SK-N-SH (cell line): ENCODE measurements around the gene FKBP4. TPM values are rescaled to one million over a fixed set of nuclear protein-coding genes. Genes with fewer than 3 reads are reported as not detected.
"Not testable (repeated sequence)": the region's sequence is repeated elsewhere in the genome, so short reads cannot be mapped to it uniquely, and the experiment has no call there.

Experiments
- CTCF ChIA-PET: fragments of 300-600, 350-600 bp; formaldehyde crosslinking; extraction: SDS; loops from one replicate; lab custom pipeline; 2021; lab: Yijun Ruan, JAX
- POLR2A ChIA-PET: fragments of 350-600 bp; sonication (Branson Sonifier 250); formaldehyde crosslinking; extraction: SDS; loops from one replicate; lab custom pipeline; 2020; ENCODE audit warnings: antibody characterized with exemption, inconsistent platforms; lab: Yijun Ruan, JAX
- DNase-seq: peaks from one replicate; pipeline ENCODE4 v3.0.0; 2012
- H2AFZ ChIP-seq: fragments of 200-600 bp; sonication (generic); 2 replicates; pipeline ENCODE4 v1.8.1; 2016; ENCODE audit warnings: antibody characterized with exemption, mild to moderate bottlenecking, low read depth
- H3F3A ChIP-seq: fragments of 200-600 bp; sonication (generic); replicated peaks from 2 replicates; pipeline ENCODE3; 2016; ENCODE audit warnings: antibody characterized with exemption, mild to moderate bottlenecking; ENCODE audit not compliant: insufficient read depth
- H3K27ac ChIP-seq, 2 experiments: fragments of 200-500 bp in 1 of 2; fragments of 200-600 bp in 1 of 2; sonication (Bioruptor generic) in 1 of 2; sonication (generic), shearing (Covaris generic) in 1 of 2; 2 replicates each; pipeline versions ENCODE4 v1.5.1 to v1.6.1; 2014 to 2016; ENCODE audit warnings: low read depth in 2 of 2, inconsistent platforms in 1 of 2, low read length in 1 of 2, mild to moderate bottlenecking in 1 of 2, mixed read lengths in 1 of 2
- H3K27me3 ChIP-seq: fragments of 200-600 bp; sonication (generic), shearing (Covaris generic); 2 replicates; pipeline ENCODE4 v1.6.1; 2016; ENCODE audit warnings: mixed run types; ENCODE audit not compliant: insufficient read depth
- H3K36me3 ChIP-seq, 2 experiments: fragments of 200-500 bp in 1 of 2; fragments of 200-600 bp in 1 of 2; sonication (Bioruptor generic) in 1 of 2; sonication (generic) in 1 of 2; replicated peaks in 1 of 2; 2 replicates each; pipeline versions ENCODE3 to v1.5.1; 2014 to 2016; ENCODE audit warnings: low read length in 1 of 2, mild to moderate bottlenecking in 1 of 2; ENCODE audit not compliant: insufficient read depth in 2 of 2, control insufficient read depth in 1 of 2
- H3K4me1 ChIP-seq, 2 experiments: fragments of 200-500 bp in 1 of 2; fragments of 200-600 bp in 1 of 2; sonication (Bioruptor generic) in 1 of 2; sonication (generic), shearing (Covaris generic) in 1 of 2; 2 replicates each; pipeline versions ENCODE4 v1.5.1 to v1.6.1; 2014 to 2016; ENCODE audit warnings: low read depth in 1 of 2, low read length in 1 of 2, mixed run types in 1 of 2; ENCODE audit not compliant: insufficient read depth in 2 of 2, control insufficient read depth in 1 of 2
- H3K4me2 ChIP-seq: fragments of 200-600 bp; sonication (generic), shearing (Covaris generic); 2 replicates; pipeline ENCODE4 v1.6.1; 2017; ENCODE audit warnings: mixed run types
- H3K4me3 ChIP-seq, 2 experiments: fragments of 200-500 bp in 1 of 2; fragments of 200-600 bp in 1 of 2; sonication (Bioruptor generic) in 1 of 2; sonication (generic), shearing (Covaris generic) in 1 of 2; 2 replicates each; pipeline versions ENCODE4 v1.5.1 to v1.8.1; 2014 to 2016; ENCODE audit warnings: low read depth in 2 of 2, inconsistent platforms in 1 of 2, low read length in 1 of 2, mild to moderate bottlenecking in 1 of 2, mixed read lengths in 1 of 2, moderate library complexity in 1 of 2
- H3K79me2 ChIP-seq: fragments of 200-600 bp; sonication (generic); 2 replicates; pipeline ENCODE4 v1.8.1; 2017; ENCODE audit warnings: mild to moderate bottlenecking; ENCODE audit not compliant: insufficient read depth
- H3K9ac ChIP-seq: fragments of 200-600 bp; sonication (generic); 2 replicates; pipeline ENCODE4 v1.6.1; 2017; ENCODE audit warnings: mixed run types
- H3K9me2 ChIP-seq: fragments of 200-600 bp; sonication (generic); 2 replicates; pipeline ENCODE4 v1.6.1; 2017; ENCODE audit warnings: mixed run types
- H3K9me3 ChIP-seq: fragments of 200-600 bp; sonication (generic); 2 replicates; pipeline ENCODE4 v1.6.1; 2017; ENCODE audit warnings: mixed run types, mild to moderate bottlenecking, moderate library complexity
- H4K20me1 ChIP-seq: fragments of 200-600 bp; sonication (generic); 2 replicates; pipeline ENCODE4 v1.6.1; 2017; ENCODE audit warnings: mild to moderate bottlenecking, mixed run types; ENCODE audit not compliant: insufficient read depth
- ELF1 ChIP-seq: IDR thresholded peaks from 2 replicates; pipeline ENCODE4 v1.4.0; 2012
- EP300 ChIP-seq, 2 experiments: IDR thresholded peaks; 2 replicates each; pipeline versions ENCODE4 v1.4.0 to v1.6.1; 2012; ENCODE audit warnings: borderline replicate concordance in 1 of 2, low read depth in 1 of 2, low read length in 1 of 2
- EZH2phosphoT487 ChIP-seq: fragments of 200-600 bp; sonication (generic); IDR thresholded peaks from 2 replicates; pipeline ENCODE4 v1.6.1; 2017; ENCODE audit warnings: low read depth, mixed run types, mild to moderate bottlenecking, antibody characterized with exemption, moderate library complexity, borderline replicate concordance
- FOXM1 ChIP-seq: IDR thresholded peaks from 2 replicates; pipeline ENCODE4 v1.4.0; 2012; ENCODE audit warnings: low read depth, mild to moderate bottlenecking
- GABPA ChIP-seq: IDR thresholded peaks from 2 replicates; pipeline ENCODE4 v1.4.0; 2012; ENCODE audit warnings: low read depth, mild to moderate bottlenecking
- JUND ChIP-seq: IDR thresholded peaks from 2 replicates; pipeline ENCODE4 v1.4.0; 2012
- NRF1 ChIP-seq: IDR thresholded peaks from 2 replicates; pipeline ENCODE4 v1.6.1; 2012; ENCODE audit warnings: low read depth, mild to moderate bottlenecking, low read length
- RAD21 ChIP-seq: IDR thresholded peaks from 2 replicates; pipeline ENCODE4 v1.6.1; 2012; ENCODE audit warnings: mild to moderate bottlenecking, low read length
- SIN3A ChIP-seq: IDR thresholded peaks from 2 replicates; pipeline ENCODE4 v1.6.1; 2012; ENCODE audit warnings: low read depth, mild to moderate bottlenecking, low read length, moderate library complexity, borderline replicate concordance
- TAF1 ChIP-seq: IDR thresholded peaks from 2 replicates; pipeline ENCODE4 v1.6.1; 2012; ENCODE audit warnings: low read depth, mild to moderate bottlenecking, low read length, moderate library complexity, borderline replicate concordance
- TEAD4 ChIP-seq: IDR thresholded peaks from 2 replicates; pipeline ENCODE4 v1.4.0; 2012; ENCODE audit warnings: mild to moderate bottlenecking, borderline replicate concordance; ENCODE audit not compliant: insufficient read depth
- ZBTB33 ChIP-seq: IDR thresholded peaks from 2 replicates; pipeline ENCODE4 v1.4.0; 2012; ENCODE audit warnings: low read depth, borderline replicate concordance
- WGBS: methylation state at CpG from one replicate; pipeline ENCODE4 v1.1.6; 2017; ENCODE audit warnings: low lambda C conversion rate; 5-methylcytosine and 5-hydroxymethylcytosine counted together
- polyA plus RNA-seq, 3 experiments: library from polyadenylated mRNA; depleted of rRNA; stranded (reverse); fragments of >200 nt; gene quantifications; 2 replicates each; pipeline ENCODE4 v1.2.3, GENCODE V29; 2012

Gene FKBP4
- polyA plus RNA-seq, 1 of the 3 experiments (the other 2 are of a cell fraction), result 53.2 TPM

- Histone ChIP-seq H3F3A (no peaks in the 10 kb centered on the region), H3K4me2 (no peak overlapping the region), H4K20me1 (no peaks in the 10 kb centered on the region), H3K27me3 (no peaks in the 10 kb centered on the region), H3K9me3 (no peaks in the 10 kb centered on the region), H3K9ac (no peak overlapping the region), H3K4me3 (no peak overlapping the region), H3K27ac (no peak overlapping the region), H3K9me2 (no peaks in the 10 kb centered on the region), H3K36me3 (no peaks in the 10 kb centered on the region), H3K79me2 (no peaks in the 10 kb centered on the region), H3K4me1 (no peaks in the 10 kb centered on the region), H2AFZ (no peak overlapping the region)
- POLR2A ChIA-PET, result no interaction called here
- 15% methylated on average over 9 of the region's 10 CpGs for WGBS
- TF ChIP-seq NRF1 (no peak), TAF1 (no peak), ZBTB33 (no peak), JUND (no peak), EP300 (IDR thresholded peaks at IDR 0.05; ENCODE audit: borderline replicate concordance in 1 of 2, low read depth in 1 of 2, low read length in 1 of 2) (no peak), FOXM1 (no peak), EZH2phosphoT487 (no peak)
- CTCF ChIA-PET, result interaction anchor here (1.0 to 1.9 kb wide), 3 partner anchors 15 to 28 kb away, joined by 3 to 7 read pairs (median 3); no protein-coding TSS in a partner anchor
- DNase-seq, result no peak
Measured at GRCh38 chr12:2768224-2768961, 26.4 kb upstream of the FKBP4 start.

GRCh38 chr12:2769866-2770533 lies 24.8 kb upstream of the FKBP4 start:
- H3K4me3 ChIP-seq, result no peak overlapping the region
- H3K9me2 ChIP-seq, result no peaks in the 10 kb centered on the region
- peaks cover 5% of the 10 kb centered on the region; the same call in 1 of the 2 replicates for H3K27me3 ChIP-seq
- H3F3A ChIP-seq, result no peaks in the 10 kb centered on the region
- CTCF ChIA-PET, result interaction anchor here (1.9 kb wide), 2 partner anchors 14 to 30 kb away, joined by 7 to 8 read pairs; no protein-coding TSS in a partner anchor
- no peaks in the 10 kb centered on the region for H3K9me3 ChIP-seq
- POLR2A ChIA-PET, result no interaction called here
- H3K9ac ChIP-seq, result no peak overlapping the region
- no peak for DNase-seq
- no peak for TF ChIP-seq GABPA
- TF ChIP-seq RAD21, result no peak
- no peak for TF ChIP-seq EZH2phosphoT487
- no peak for TF ChIP-seq ELF1
- TF ChIP-seq JUND, result no peak
- TF ChIP-seq SIN3A, result no peak
- no peak for TF ChIP-seq ZBTB33
- no peak for TF ChIP-seq TEAD4
- H3K79me2 ChIP-seq, result no peaks in the 10 kb centered on the region
- WGBS, result 57% methylated on average over 9 of the region's 11 CpGs
- no peaks in the 10 kb centered on the region for H3K4me1 ChIP-seq
- H3K4me2 ChIP-seq, result no peak overlapping the region
- H4K20me1 ChIP-seq, result no peaks in the 10 kb centered on the region
- no peak overlapping the region for H2AFZ ChIP-seq
- no peaks in the 10 kb centered on the region for H3K36me3 ChIP-seq
- no peak overlapping the region for H3K27ac ChIP-seq

GRCh38 chr12:2770544-2770943 lies 24.2 kb upstream of the FKBP4 start:
- DNase-seq, H3K9me2 ChIP-seq, H3K4me3 ChIP-seq, H3K9me3 ChIP-seq, H3K36me3 ChIP-seq, H3K4me2 ChIP-seq, H3K27ac ChIP-seq, H3K4me1 ChIP-seq, H3K9ac ChIP-seq, H4K20me1 ChIP-seq, POLR2A ChIA-PET, H3K79me2 ChIP-seq, H3F3A ChIP-seq, H3K27me3 ChIP-seq, H2AFZ ChIP-seq: not testable (repeated sequence)
- WGBS, result 60% methylated on average over 3 of the region's 3 CpGs
- CTCF ChIA-PET, result interaction anchor here (1.9 kb wide), 2 partner anchors 13 to 30 kb away, joined by 7 to 8 read pairs; no protein-coding TSS in a partner anchor
